HL-60 (cell line): ENCODE results near the gene OR5AK2.

Experiments
- CTCF ChIP-seq: IDR thresholded peaks from one replicate; pipeline ENCODE4 v1.5.1; 2011; ENCODE audit warnings: low read length, control low read depth, inconsistent platforms; ENCODE audit not compliant: insufficient read depth
- POLR2AphosphoS5 ChIP-seq: IDR thresholded peaks from 2 replicates; pipeline ENCODE4 v1.6.1; 2012; ENCODE audit warnings: low read depth
- REST ChIP-seq: IDR thresholded peaks from 2 replicates; pipeline ENCODE4 v1.6.1; 2012; ENCODE audit warnings: low read depth; ENCODE audit not compliant: insufficient replicate concordance
- SPI1 ChIP-seq: IDR thresholded peaks from 2 replicates; pipeline ENCODE4 v1.6.1; 2012; ENCODE audit warnings: low read depth, mild to moderate bottlenecking, borderline replicate concordance

- TF ChIP-seq SPI1 (no peak), CTCF (no peak), REST (no peak), POLR2AphosphoS5 (no peak)
Measured at GRCh38 chr11:56990702-56991101, 2.0 kb downstream of the OR5AK2 start.
